Measurements from ENCODE around the gene ZNF446.

The ZNF446 gene

DNA sequence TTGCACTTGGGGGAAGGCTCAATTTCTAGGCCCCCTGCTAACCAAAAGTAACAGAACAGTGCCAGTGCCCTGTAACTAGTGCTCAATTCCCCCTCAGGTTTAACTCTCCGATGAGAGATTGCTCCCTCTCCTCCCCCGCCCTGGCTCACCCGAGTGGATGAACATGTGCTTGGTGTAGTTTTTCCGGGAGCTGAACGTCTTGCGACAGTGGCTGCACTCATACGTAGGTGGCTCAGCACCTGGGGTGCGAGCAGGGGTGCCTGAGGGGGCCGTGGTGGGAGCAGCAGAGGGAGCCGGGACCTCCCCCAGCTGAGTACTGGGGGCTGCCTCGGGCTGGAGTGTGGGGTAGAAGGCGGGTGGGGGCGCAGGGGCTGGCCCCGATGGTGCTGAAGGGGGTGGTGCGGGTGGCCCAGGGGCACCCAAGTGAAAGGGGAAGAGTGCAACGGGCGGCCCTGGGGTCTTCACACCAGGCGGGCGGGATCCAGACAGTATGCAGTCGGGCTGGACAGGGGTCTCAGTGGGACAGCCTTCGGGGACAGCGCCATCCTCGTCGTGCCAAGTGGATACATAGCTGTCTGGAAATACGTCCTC lies 40.2 kb downstream of the ZNF446 start:
- TF ChIP-seq, protein P1, sequence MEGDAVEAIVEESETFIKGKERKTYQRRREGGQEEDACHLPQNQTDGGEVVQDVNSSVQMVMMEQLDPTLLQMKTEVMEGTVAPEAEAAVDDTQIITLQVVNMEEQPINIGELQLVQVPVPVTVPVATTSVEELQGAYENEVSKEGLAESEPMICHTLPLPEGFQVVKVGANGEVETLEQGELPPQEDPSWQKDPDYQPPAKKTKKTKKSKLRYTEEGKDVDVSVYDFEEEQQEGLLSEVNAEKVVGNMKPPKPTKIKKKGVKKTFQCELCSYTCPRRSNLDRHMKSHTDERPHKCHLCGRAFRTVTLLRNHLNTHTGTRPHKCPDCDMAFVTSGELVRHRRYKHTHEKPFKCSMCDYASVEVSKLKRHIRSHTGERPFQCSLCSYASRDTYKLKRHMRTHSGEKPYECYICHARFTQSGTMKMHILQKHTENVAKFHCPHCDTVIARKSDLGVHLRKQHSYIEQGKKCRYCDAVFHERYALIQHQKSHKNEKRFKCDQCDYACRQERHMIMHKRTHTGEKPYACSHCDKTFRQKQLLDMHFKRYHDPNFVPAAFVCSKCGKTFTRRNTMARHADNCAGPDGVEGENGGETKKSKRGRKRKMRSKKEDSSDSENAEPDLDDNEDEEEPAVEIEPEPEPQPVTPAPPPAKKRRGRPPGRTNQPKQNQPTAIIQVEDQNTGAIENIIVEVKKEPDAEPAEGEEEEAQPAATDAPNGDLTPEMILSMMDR (IDR thresholded peaks at IDR 0.05; ENCODE audit: insufficient read depth, low read length, missing control alignments) = no peak
- H3K4me3 ChIP-seq (ENCODE audit: low read depth, low read length) = no peak overlapping the region
- DNase-seq (ENCODE audit: low read depth, low spot score) = no peak
- CTCF ChIA-PET = interaction anchor here (1.0 to 9.3 kb wide), 4 partner anchors 12 to 64 kb away, joined by 3 to 109 read pairs (median 6); partner anchors contain the start of gene TRIM28
- POLR2A ChIA-PET = no interaction called here

DNA sequence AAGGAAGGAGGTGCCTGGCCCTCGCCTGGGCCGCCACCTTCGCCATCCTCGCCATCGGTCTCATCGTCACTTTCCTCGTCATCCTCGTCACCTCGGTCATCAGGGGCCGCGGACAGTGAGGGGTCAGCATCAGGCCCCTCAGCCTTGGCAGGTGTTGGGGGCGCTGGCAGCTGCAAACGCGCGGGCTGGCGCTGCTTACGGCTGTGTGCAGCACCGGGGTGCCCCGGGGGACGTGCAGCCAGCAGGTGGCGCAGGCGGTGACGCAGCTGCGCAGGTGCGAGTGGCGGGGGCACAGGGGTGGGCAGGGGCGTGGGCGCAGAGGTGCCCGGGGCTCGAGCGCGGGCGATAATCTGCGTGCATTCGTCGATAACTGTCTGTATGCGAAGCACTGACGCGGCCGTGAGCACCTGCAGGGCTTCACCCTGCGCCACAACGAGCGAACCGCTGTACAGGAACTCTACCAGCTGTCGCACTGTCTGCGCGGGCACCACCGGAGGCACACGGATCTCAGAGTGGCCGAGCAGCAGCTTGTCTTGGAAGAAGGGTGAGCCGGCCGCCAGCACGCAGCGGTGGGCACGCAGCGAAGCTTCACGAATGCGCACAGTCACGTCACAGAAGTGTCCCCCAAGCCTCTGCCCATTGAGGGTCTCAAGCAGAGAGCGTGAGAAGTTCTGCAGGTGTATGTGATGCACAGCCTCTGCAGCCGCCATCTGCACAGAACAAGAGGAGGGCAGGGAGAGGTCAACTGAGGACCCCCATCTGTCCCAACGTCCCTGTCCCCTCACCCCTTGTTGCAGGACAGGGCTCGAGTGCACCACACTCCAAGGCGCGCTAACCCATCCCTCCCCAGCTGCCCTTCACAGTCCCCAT lies 41.0 kb downstream of the ZNF446 start:
- ChIA-PET POLR2A (no interaction called here), CTCF (interaction anchor here (1.0 to 9.3 kb wide), 8 partner anchors 16 to 63 kb away, joined by 3 to 109 read pairs (median 24); partner anchors contain the start of genes CHMP2A and TRIM28)
- TF ChIP-seq, protein P1 (IDR thresholded peaks at IDR 0.05; ENCODE audit: insufficient read depth, low read length, missing control alignments) = no peak
- no peak for DNase-seq (ENCODE audit: low read depth, low spot score)
- H3K4me3 ChIP-seq (ENCODE audit: low read depth, low read length) = no peak overlapping the region; the same call in 1 of the 2 replicates

DNA sequence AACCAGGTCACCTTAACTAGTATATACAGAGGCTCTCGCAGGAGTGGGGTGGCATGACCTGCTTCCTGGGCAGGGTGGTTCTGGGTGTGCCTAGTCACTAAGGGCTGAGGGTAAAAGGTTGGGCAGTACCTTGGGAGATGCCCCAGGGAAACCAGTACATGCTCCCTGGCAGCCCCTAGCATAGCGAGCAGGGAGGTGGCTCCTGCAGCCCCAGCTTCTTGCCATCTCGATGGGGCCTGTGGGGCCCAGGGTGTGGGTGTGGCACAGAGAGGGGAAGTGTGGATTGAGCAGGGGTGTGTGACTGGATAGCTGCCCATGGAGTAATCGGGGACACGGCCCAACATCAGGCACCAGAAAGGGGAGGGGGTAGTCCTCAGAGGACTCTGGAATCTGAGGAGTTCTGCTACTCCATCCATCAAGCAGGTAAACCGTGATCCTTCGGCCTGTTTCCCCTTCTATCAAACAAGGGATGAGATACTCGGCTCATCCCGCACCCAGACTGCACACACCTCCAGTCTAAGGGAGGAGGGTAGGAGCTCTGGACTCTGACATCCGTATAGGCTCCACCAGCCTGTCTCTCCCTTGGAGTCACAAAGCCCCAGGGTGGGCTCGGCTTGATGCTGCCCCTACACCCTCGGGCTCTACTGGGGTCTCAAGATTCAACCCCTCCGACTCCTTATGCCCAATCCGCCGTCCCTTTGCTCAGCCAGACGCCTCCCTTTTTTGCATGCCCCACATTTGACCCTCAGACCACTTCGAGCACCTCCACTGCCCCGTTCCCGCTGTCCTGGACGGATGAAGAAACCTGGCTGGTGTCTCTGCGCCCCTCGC lies 42.3 kb downstream of the ZNF446 start:
- TF ChIP-seq, protein P1 (IDR thresholded peaks at IDR 0.05; ENCODE audit: insufficient read depth, low read length, missing control alignments) = no peak
- no peak for DNase-seq (ENCODE audit: low read depth, low spot score)
- POLR2A ChIA-PET = interaction anchor here (0.7 to 3.8 kb wide), 5 partner anchors 18 to 78 kb away, joined by 3 to 37 read pairs (median 7); partner anchors contain the start of genes CHMP2A, TRIM28 and ZNF132
- peak overlapping the region; percentile 89 for H3K4me3 ChIP-seq (ENCODE audit: low read depth, low read length)
- CTCF ChIA-PET = interaction anchor here (0.6 to 9.3 kb wide), 24 partner anchors 8 to 362 kb away, joined by 3 to 109 read pairs (median 7); partner anchors contain the start of genes CHMP2A, SLC27A5, TRIM28 and UBE2M

DNA sequence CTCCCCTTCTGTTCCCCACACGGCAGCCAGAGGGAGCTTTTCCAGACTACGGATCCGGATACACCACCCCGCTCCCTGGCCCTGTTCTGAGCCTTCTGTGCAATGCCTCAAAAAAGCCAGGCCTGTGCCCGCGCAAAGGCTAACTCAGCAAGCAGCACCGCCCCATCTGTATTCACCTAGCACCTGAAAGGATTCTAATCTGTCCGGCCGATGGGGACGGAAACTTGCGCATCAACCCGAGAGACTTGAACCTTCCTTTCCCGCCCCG lies 42.9 kb downstream of the ZNF446 start:
- no peak for DNase-seq (ENCODE audit: low read depth, low spot score)
- peak overlapping the region; percentile 89 for H3K4me3 ChIP-seq (ENCODE audit: low read depth, low read length)
- TF ChIP-seq, protein P1 (IDR thresholded peaks at IDR 0.05; ENCODE audit: insufficient read depth, low read length, missing control alignments) = peak; percentile 91
- ChIA-PET POLR2A (interaction anchor here (0.7 to 3.8 kb wide), 5 partner anchors 19 to 79 kb away, joined by 3 to 37 read pairs (median 7); partner anchors contain the start of genes CHMP2A, TRIM28 and ZNF132), CTCF (interaction anchor here (0.6 to 9.3 kb wide), 24 partner anchors 8 to 362 kb away, joined by 3 to 109 read pairs (median 7); partner anchors contain the start of genes CHMP2A, SLC27A5, TRIM28 and UBE2M)

DNA sequence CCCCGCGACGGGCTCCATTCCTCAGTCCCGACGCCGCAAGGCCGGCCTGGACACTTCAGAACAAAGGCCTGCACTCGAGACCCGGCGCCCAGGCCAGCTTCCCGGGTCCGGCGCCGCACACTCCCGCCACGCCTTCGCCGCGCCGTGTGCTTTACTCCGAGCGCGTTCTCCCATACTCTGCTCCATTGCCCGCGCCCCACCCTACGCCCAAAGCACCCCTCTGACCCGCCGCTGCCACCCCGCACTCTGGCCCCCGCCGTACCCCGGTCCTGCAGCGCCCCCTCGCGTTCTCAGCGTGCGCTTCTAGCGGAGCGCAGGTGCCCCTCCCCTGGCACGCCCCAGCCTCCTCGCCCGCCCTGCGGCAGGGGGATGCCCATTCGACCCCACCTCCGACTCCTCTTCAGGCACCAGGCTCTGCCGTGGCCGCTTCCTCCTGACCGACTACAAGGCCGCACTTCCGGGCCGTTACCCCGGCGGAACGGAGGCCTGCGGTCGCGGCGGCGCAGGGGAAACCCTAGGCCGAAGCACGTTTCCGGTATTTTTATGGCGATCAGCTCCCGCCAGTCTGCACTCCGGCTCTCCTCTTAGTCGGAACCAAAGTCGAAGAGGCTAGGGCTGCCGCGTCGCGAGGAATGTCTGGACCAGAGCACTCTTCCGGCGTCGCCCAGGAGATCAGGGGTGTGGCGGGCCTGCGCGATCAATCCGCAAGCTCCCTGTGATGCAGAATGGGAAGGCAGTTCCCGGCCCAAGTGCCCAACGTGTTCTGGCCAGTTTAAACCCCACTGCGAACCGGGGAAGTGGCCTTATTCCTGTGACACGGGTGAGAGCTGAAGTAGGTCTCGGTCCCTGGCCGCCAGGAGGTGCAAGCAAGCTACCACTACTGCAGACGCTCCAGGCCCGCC lies 43.5 kb downstream of the ZNF446 start, which contains the start of gene ZBTB45:
ZBTB45 (minus strand) TSS at position 456 of the 902 bp plus-strand sequence. CDS start 2,137 bp downstream, outside the sequence.
- peak within 1 kb of the TSS; percentile 89 for H3K4me3 ChIP-seq (ENCODE audit: low read depth, low read length)
- ChIA-PET POLR2A (interaction anchor here (0.6 to 3.8 kb wide), 15 partner anchors 9 to 241 kb away, joined by 3 to 37 read pairs (median 4); partner anchors contain the start of genes CHMP2A, TRIM28, ZNF132 and ZNF497), CTCF (interaction anchor here (0.6 to 9.3 kb wide), 27 partner anchors 9 to 363 kb away, joined by 3 to 109 read pairs (median 7); partner anchors contain the start of genes CHMP2A, SLC27A5, TRIM28 and UBE2M)
- peak; percentile 83 for DNase-seq (ENCODE audit: low read depth, low spot score)
- TF ChIP-seq, protein P1 (IDR thresholded peaks at IDR 0.05; ENCODE audit: insufficient read depth, low read length, missing control alignments) = peak; percentile 90

All from AG04449 (cell line).